MCF 10A (cell line): ENCODE measurements around the gene ABHD12B. TPM values are rescaled to one million over a fixed set of nuclear protein-coding genes. Genes with fewer than 3 reads are reported as not detected.

ENCODE experiments used
- BruUV-seq: library from RNA; stranded (reverse); fragments of 400-500 nt; replicated peaks from 2 replicates; lab custom pipeline; 2021; lab: Mats Ljungman, UMichigan
- CTCF ChIA-PET: fragments of 300-600 bp; sonication (Branson Sonifier 250); formaldehyde crosslinking; extraction: SDS; loops from one replicate; lab custom pipeline; 2021; ENCODE audit warnings: antibody characterized with exemption, inconsistent platforms; lab: Yijun Ruan, JAX
- POLR2A ChIA-PET: fragments of 300-600, 350-650 bp; sonication (Branson Sonifier 250); formaldehyde crosslinking; extraction: SDS; loops from one replicate; lab custom pipeline; 2020; ENCODE audit warnings: antibody characterized with exemption, inconsistent platforms; lab: Yijun Ruan, JAX
- DNase-seq: peaks from one replicate; pipeline ENCODE4 v3.0.0-alpha.2; 2018; ENCODE audit not compliant: unreplicated experiment
- H3K27ac Mint-ChIP-seq: one replicate; pipeline ENCODE4 v1.8.0; 2022; ENCODE audit warnings: mild to moderate bottlenecking, low read depth, mixed read lengths; ENCODE audit not compliant: unreplicated experiment
- H3K27me3 Mint-ChIP-seq: one replicate; pipeline ENCODE4 v1.8.0; 2022; ENCODE audit warnings: mixed read lengths; ENCODE audit not compliant: insufficient read depth, unreplicated experiment
- H3K36me3 Mint-ChIP-seq: one replicate; pipeline ENCODE4 v1.8.0; 2022; ENCODE audit warnings: mild to moderate bottlenecking, moderate library complexity, mixed read lengths; ENCODE audit not compliant: insufficient read depth, unreplicated experiment
- H3K4me1 Mint-ChIP-seq: one replicate; pipeline ENCODE4 v1.8.0; 2022; ENCODE audit warnings: mixed read lengths; ENCODE audit not compliant: insufficient read depth, unreplicated experiment
- H3K4me3 Mint-ChIP-seq: one replicate; pipeline ENCODE4 v1.8.0; 2022; ENCODE audit warnings: mild to moderate bottlenecking, moderate library complexity, mixed read lengths; ENCODE audit not compliant: unreplicated experiment
- H3K9me3 Mint-ChIP-seq: one replicate; pipeline ENCODE4 v1.8.0; 2022; ENCODE audit warnings: mixed read lengths; ENCODE audit not compliant: unreplicated experiment
- intact Hi-C: fragments of 100-400 bp; cut with micrococcal nuclease; formaldehyde crosslinking; loops from 2 replicates; pipeline ENCODE4 v1.14.1; 2022
- total RNA-seq: library from RNA; stranded (reverse); gene quantifications from 2 replicates; pipeline ENCODE4 v1.2.3, GENCODE V29; 2022
- TF ChIP-seq, protein P1 (sequence below): fragments of 200-600 bp; IDR thresholded peaks from one replicate; pipeline ENCODE4 v1.8.0; 2022; ENCODE audit warnings: antibody characterized with exemption, mild to moderate bottlenecking; ENCODE audit not compliant: unreplicated experiment

The ABHD12B gene
- total RNA-seq, 1 experiment from 2014 or later = not detected

GRCh38 chr14:50946234-50946935 lies 74.5 kb downstream of the ABHD12B start:
- DNase-seq = no peak
- H3K27me3 Mint-ChIP-seq = no peaks in the 10 kb centered on the region
- H3K36me3 Mint-ChIP-seq = no peaks in the 10 kb centered on the region
- POLR2A ChIA-PET = interaction anchor here (0.5 to 1.1 kb wide), 2 partner anchors 9 to 12 kb away, joined by 3 to 4 read pairs; no protein-coding TSS in a partner anchor
- no peak overlapping the region for H3K27ac Mint-ChIP-seq
- intact Hi-C loops = no loop called here
- CTCF ChIA-PET = interaction anchor here (0.7 to 1.1 kb wide), 6 partner anchors 9 to 183 kb away, joined by 3 to 5 read pairs (median 4); no protein-coding TSS in a partner anchor
- H3K4me1 Mint-ChIP-seq = peaks cover 25% of the 10 kb centered on the region
- H3K4me3 Mint-ChIP-seq = no peak overlapping the region
- no TSS peak for BruUV-seq
- H3K9me3 Mint-ChIP-seq = no peaks in the 10 kb centered on the region
- TF ChIP-seq, protein P1, sequence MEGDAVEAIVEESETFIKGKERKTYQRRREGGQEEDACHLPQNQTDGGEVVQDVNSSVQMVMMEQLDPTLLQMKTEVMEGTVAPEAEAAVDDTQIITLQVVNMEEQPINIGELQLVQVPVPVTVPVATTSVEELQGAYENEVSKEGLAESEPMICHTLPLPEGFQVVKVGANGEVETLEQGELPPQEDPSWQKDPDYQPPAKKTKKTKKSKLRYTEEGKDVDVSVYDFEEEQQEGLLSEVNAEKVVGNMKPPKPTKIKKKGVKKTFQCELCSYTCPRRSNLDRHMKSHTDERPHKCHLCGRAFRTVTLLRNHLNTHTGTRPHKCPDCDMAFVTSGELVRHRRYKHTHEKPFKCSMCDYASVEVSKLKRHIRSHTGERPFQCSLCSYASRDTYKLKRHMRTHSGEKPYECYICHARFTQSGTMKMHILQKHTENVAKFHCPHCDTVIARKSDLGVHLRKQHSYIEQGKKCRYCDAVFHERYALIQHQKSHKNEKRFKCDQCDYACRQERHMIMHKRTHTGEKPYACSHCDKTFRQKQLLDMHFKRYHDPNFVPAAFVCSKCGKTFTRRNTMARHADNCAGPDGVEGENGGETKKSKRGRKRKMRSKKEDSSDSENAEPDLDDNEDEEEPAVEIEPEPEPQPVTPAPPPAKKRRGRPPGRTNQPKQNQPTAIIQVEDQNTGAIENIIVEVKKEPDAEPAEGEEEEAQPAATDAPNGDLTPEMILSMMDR = no peak

- no peak for DNase-seq
- Mint-ChIP-seq H3K27me3 (no peaks in the 10 kb centered on the region), H3K4me1 (peaks cover 18% of the 10 kb centered on the region), H3K4me3 (no peak overlapping the region), H3K9me3 (no peaks in the 10 kb centered on the region), H3K27ac (no peak overlapping the region), H3K36me3 (no peaks in the 10 kb centered on the region)
- TF ChIP-seq, protein P1 = no peak
- intact Hi-C loops = no loop called here
- BruUV-seq = no TSS peak
- ChIA-PET POLR2A (no interaction called here), CTCF (interaction anchor here (0.5 to 0.6 kb wide), 2 partner anchors 241 to 404 kb away, joined by 3 read pairs; no protein-coding TSS in a partner anchor)
Observed at GRCh38 chr14:50947446-50947845, 75.6 kb downstream of the ABHD12B start.

DNA sequence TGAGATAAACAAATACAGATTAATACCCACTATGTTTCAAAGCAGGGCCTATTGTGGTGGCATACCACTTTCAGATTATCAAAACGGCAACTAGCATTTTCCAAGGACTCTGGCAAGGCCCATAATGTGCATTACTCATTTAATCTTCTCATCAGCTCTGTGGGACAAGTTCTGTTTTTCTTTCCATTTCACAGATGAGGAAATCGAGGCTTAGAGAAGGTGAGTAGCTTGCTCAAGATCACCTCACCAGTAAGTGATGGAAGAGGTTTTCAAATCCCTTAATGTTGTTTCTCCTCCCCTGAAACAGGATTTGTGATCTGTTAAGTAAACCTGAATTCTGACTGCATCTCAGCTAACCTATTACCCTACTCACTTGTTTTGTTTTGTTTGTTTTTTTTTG lies 76.4 kb downstream of the ABHD12B start:
- CTCF ChIA-PET = no interaction called here
- intact Hi-C loops = no loop called here
- POLR2A ChIA-PET = interaction anchor here (0.6 kb wide), 1 partner anchor 573 kb away, joined by 3 read pairs; no protein-coding TSS in a partner anchor
- H3K27ac Mint-ChIP-seq = no peak overlapping the region
- DNase-seq = no peak
- H3K4me3 Mint-ChIP-seq = no peak overlapping the region
- TF ChIP-seq, protein P1 = no peak
- peaks cover 13% of the 10 kb centered on the region for H3K4me1 Mint-ChIP-seq
- H3K27me3 Mint-ChIP-seq = no peaks in the 10 kb centered on the region
- no TSS peak for BruUV-seq
- no peaks in the 10 kb centered on the region for H3K36me3 Mint-ChIP-seq
- H3K9me3 Mint-ChIP-seq = no peaks in the 10 kb centered on the region

DNA sequence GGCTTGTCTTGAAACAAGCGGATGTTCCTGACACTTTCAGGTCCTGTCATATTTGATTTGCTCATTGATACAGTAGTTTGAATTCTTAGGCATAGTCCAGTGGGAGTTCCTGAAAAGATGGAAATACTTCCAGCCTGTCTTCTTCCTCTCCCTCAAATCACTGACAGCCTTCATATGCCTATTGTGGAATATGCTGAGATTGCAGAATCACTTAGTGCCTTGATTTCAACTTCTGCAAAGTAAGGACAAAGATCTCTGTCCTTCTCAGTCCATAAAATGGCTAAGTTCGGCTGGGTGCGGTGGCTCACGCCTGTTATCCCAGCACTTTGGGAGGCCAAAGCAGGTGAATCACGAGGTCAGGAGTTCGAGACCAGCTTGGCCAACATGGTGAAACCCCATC lies 79.2 kb downstream of the ABHD12B start:
- TF ChIP-seq, protein P1 = no peak
- intact Hi-C loops = loop anchor here (10.0 kb wide), 1 partner anchor 144 kb away; the partner anchor contains the start of gene TRIM9
- DNase-seq = no peak
- Mint-ChIP-seq H3K36me3 (no peaks in the 10 kb centered on the region), H3K27ac (no peak overlapping the region), H3K4me3 (no peak overlapping the region), H3K27me3 (no peaks in the 10 kb centered on the region), H3K4me1 (peaks cover 24% of the 10 kb centered on the region), H3K9me3 (no peaks in the 10 kb centered on the region)
- ChIA-PET CTCF (interaction anchor here (1.2 kb wide), 1 partner anchor 268 kb away, joined by 4 read pairs; no protein-coding TSS in a partner anchor), POLR2A (no interaction called here)
- BruUV-seq = no TSS peak
